Sciatic nerve (tissue), 2 donors: ENCODE measurements around the gene TMA7B. TPM values are rescaled to one million over a fixed set of nuclear protein-coding genes. Genes with fewer than 3 reads are reported as not detected.
"Not testable (repeated sequence)": the region's sequence is repeated elsewhere in the genome, so short reads cannot be mapped to it uniquely, and the experiment has no call there.

Source experiments
- ATAC-seq: fragments of 200-7000 bp; cut with Tn5 transposase; one replicate; pipeline ENCODE4 v1.9.1; 2020; ENCODE audit warnings: mild to moderate bottlenecking, moderate library complexity
- DNase-seq: peaks from one replicate; pipeline ENCODE4 v3.0.0-alpha.2; 2020; ENCODE audit warnings: low spot score
- intact Hi-C: fragments of 100-400 bp; cut with DNase I; formaldehyde crosslinking; loops from one replicate; pipeline ENCODE4 v1.14.2; 2022
- total RNA-seq: library from RNA; stranded (reverse); fragmentation: NEBNext Ultra II Directional; extraction: Animal tissue kit (Norgen Biotek cat#: 25700); gene quantifications from one replicate; pipeline ENCODE4 v1.2.1, GENCODE V29; 2021
- donor health status: DM: no; HTN: no; CAD: no.
- donor health status: DM: no; HTN: no; CAD: no.

TMA7B gene
- total RNA-seq, 1 donor from 2014 or later: 0.45 TPM

- intact Hi-C loops: no loop called here
- DNase-seq (no peak), ATAC-seq (peak; percentile 88)
These were observed 8.1 kb downstream of the TMA7B start for GRCh38 chr22:39967996-39968972.

- DNase-seq (no peak), ATAC-seq (no peak)
- intact Hi-C loops: no loop called here
These were observed 10.5 kb downstream of the TMA7B start for GRCh38 chr22:39970742-39971141.

GRCh38 chr22:39972641-39973040 lies 12.4 kb downstream of the TMA7B start:
- no peak for DNase-seq
- ATAC-seq: no peak
- intact Hi-C loops: no loop called here

GRCh38 chr22:39973656-39974055 lies 13.5 kb downstream of the TMA7B start:
- ATAC-seq (no peak), DNase-seq (no peak)
- intact Hi-C loops: no loop called here

GRCh38 chr22:39974065-39974464 lies 13.9 kb downstream of the TMA7B start:
- DNase-seq (no peak), ATAC-seq (no peak)
- intact Hi-C loops: no loop called here

- DNase-seq (no peak), ATAC-seq (no peak)
- intact Hi-C loops: no loop called here
These were observed 18.9 kb downstream of the TMA7B start for GRCh38 chr22:39979048-39979447.

- ATAC-seq (no peak), DNase-seq (no peak)
- intact Hi-C loops: no loop called here
These were observed 19.3 kb downstream of the TMA7B start for GRCh38 chr22:39979458-39979857.

- ATAC-seq: no peak
These were observed 20.4 kb downstream of the TMA7B start for GRCh38 chr22:39980596-39980995.

GRCh38 chr22:39983346-39983745 lies 23.1 kb downstream of the TMA7B start:
- intact Hi-C loops: no loop called here
- DNase-seq: no peak
- no peak for ATAC-seq

More at GRCh38 chr22:39980596-39980995, 20.4 kb downstream of the TMA7B start:
- intact Hi-C loops: no loop called here
- DNase-seq: no peak

GRCh38 chr22:39984006-39984405 lies 23.8 kb downstream of the TMA7B start:
- ATAC-seq (no peak), DNase-seq (no peak)
- intact Hi-C loops: no loop called here

GRCh38 chr22:39984746-39985145 lies 24.5 kb downstream of the TMA7B start:
- ATAC-seq (peak; percentile 22), DNase-seq (no peak)
- intact Hi-C loops: loop anchor here (5.0 kb wide), 1 partner anchor 732 kb away; no protein-coding TSS in a partner anchor

- intact Hi-C loops: loop anchor here (5.0 kb wide), 1 partner anchor 733 kb away; no protein-coding TSS in a partner anchor
- no peak for DNase-seq
- ATAC-seq: no peak
These were observed 25.3 kb downstream of the TMA7B start for GRCh38 chr22:39985383-39986035.

GRCh38 chr22:39988386-39989114 lies 28.4 kb downstream of the TMA7B start:
- no peak for ATAC-seq

GRCh38 chr22:39989633-39990032 lies 29.4 kb downstream of the TMA7B start:
- intact Hi-C loops: loop anchor here (5.0 kb wide), 1 partner anchor 737 kb away; no protein-coding TSS in a partner anchor
- no peak for ATAC-seq
- DNase-seq: no peak

More at GRCh38 chr22:39988386-39989114, 28.4 kb downstream of the TMA7B start:
- intact Hi-C loops: loop anchor here (5.0 kb wide), 1 partner anchor 736 kb away; no protein-coding TSS in a partner anchor
- DNase-seq: no peak

GRCh38 chr22:39990686-39991085 lies 30.5 kb downstream of the TMA7B start:
- intact Hi-C loops: no loop called here
- DNase-seq (no peak), ATAC-seq (no peak)

GRCh38 chr22:39991159-39991860 lies 31.1 kb downstream of the TMA7B start:
- DNase-seq (no peak), ATAC-seq (no peak)
- intact Hi-C loops: no loop called here

- ATAC-seq (no peak), DNase-seq (no peak)
- intact Hi-C loops: no loop called here
These were observed 32.1 kb downstream of the TMA7B start for GRCh38 chr22:39992088-39992826.

- ATAC-seq, DNase-seq, intact Hi-C loops: not testable (repeated sequence)
These were observed 32.7 kb downstream of the TMA7B start for GRCh38 chr22:39992894-39993293.
